Effector memory CD8-positive, alpha-beta T cell (primary cell): ENCODE results near the gene CYP11A1.
"Not testable (repeated sequence)": the region's sequence is repeated elsewhere in the genome, so short reads cannot be mapped to it uniquely, and the experiment has no call there.

ENCODE experiments used
- ATAC-seq: fragments of 150-1000 bp; cut with Tn5 transposase; replicated peaks from 2 replicates; pipeline ENCODE4 v1.10.0; 2021; ENCODE audit warnings: mild to moderate bottlenecking, moderate library complexity
- DNase-seq, 3 experiments: peaks; one replicate each; pipeline ENCODE4 v3.0.0; 2021
- H3K27ac Mint-ChIP-seq, 2 donors: one replicate each; pipeline ENCODE4 v1.8.0; 2022; ENCODE audit warnings: mild to moderate bottlenecking in 2 of 2, mixed read lengths in 2 of 2, moderate library complexity in 2 of 2
- H3K27me3 Mint-ChIP-seq, 2 donors: one replicate each; pipeline ENCODE4 v1.8.0; 2022; ENCODE audit warnings: mixed read lengths in 2 of 2
- H3K36me3 Mint-ChIP-seq: one replicate; pipeline ENCODE4 v1.8.0; 2022; ENCODE audit warnings: mild to moderate bottlenecking, moderate library complexity, mixed read lengths; ENCODE audit not compliant: insufficient read depth
- H3K4me1 Mint-ChIP-seq, 2 donors: one replicate each; pipeline ENCODE4 v1.8.0; 2022; ENCODE audit warnings: low read depth in 2 of 2, mixed read lengths in 2 of 2
- H3K4me3 Mint-ChIP-seq, 2 donors: one replicate each; pipeline ENCODE4 v1.8.0; 2022; ENCODE audit warnings: mild to moderate bottlenecking in 2 of 2, mixed read lengths in 2 of 2, moderate library complexity in 2 of 2
- H3K9me3 Mint-ChIP-seq, 2 donors: one replicate each; pipeline ENCODE4 v1.8.0; 2022; ENCODE audit warnings: mixed read lengths in 2 of 2

The CYP11A1 gene

DNA sequence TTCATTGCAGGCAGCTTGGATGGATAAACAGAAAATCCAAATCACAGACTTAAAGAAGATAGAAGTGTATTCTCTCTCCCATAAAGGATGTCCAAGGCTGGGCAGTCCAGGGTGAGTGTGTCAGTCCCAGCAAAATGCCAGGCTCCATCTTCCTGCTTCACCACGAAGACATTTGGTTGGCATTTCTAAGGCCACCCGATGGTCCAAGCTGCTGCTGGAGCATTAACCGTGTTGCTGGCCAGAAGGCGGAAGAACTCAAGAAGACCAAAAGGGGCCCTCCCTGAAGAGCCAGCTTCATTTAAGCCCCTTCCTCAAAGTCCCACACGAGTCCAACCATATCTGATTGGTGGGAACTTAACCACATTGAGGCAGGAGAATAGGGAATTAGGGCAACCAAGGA is 3.0 kb upstream of the CYP11A1 start:
- DNase-seq (no peak), ATAC-seq (no peak)
- H3K4me1 Mint-ChIP-seq = peaks cover 10 to 13% of the 10 kb centered on the region in 2 donors
- peaks cover 22 to 56% of the 10 kb centered on the region in 2 donors for H3K27me3 Mint-ChIP-seq
- peaks cover 9% of the 10 kb centered on the region for H3K36me3 Mint-ChIP-seq
- no peak overlapping the region for H3K27ac Mint-ChIP-seq
- H3K9me3 Mint-ChIP-seq = no peaks in the 10 kb centered on the region
- H3K4me3 Mint-ChIP-seq = no peak overlapping the region

GRCh38 chr15:74369756-74370155 is 2.3 kb upstream of the CYP11A1 start:
- no peaks in the 10 kb centered on the region for H3K9me3 Mint-ChIP-seq
- no peak overlapping the region for H3K4me3 Mint-ChIP-seq
- peaks cover 4 to 11% of the 10 kb centered on the region in 2 donors for H3K4me1 Mint-ChIP-seq
- no peak overlapping the region for H3K27ac Mint-ChIP-seq
- ATAC-seq (no peak), DNase-seq (no peak)
- peaks cover 27 to 64% of the 10 kb centered on the region in 2 donors for H3K27me3 Mint-ChIP-seq
- peaks cover 9% of the 10 kb centered on the region for H3K36me3 Mint-ChIP-seq

GRCh38 chr15:74369084-74369745 is 1.8 kb upstream of the CYP11A1 start:
- ATAC-seq (no peak), DNase-seq (no peak)
- Mint-ChIP-seq H3K4me3 (no peak overlapping the region), H3K4me1 (peaks cover 0 to 8% of the 10 kb centered on the region in 2 donors), H3K36me3 (peaks cover 7% of the 10 kb centered on the region), H3K27me3 (peaks cover 32 to 69% of the 10 kb centered on the region in 2 donors), H3K27ac (no peak overlapping the region), H3K9me3 (no peaks in the 10 kb centered on the region)

DNA sequence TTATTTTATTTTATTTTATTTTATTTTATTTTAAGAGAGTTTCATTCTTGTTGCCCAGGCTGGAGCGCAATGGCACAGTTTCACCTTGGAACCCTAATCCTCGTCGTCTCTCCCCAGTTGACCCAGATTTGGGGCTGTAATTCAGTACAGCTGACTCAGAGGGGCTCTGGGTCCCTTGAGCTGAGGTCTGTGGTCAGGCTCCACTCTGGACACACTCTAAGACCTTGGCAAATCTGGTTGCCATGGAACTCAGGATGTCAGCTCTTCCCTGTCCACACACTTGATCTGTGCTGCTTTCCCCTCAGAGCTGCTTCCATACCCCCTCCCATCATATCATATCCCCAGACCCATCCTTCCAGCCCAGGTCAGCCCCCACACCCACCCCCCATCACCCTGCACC is 675 bp upstream of the CYP11A1 start:
- no peak for DNase-seq
- Mint-ChIP-seq H3K36me3 (peaks cover 3% of the 10 kb centered on the region), H3K27me3 (peaks cover 32 to 71% of the 10 kb centered on the region in 2 donors), H3K4me1 (peaks cover 0 to 4% of the 10 kb centered on the region in 2 donors), H3K4me3 (no peak overlapping the region), H3K9me3 (no peaks in the 10 kb centered on the region), H3K27ac (no peak overlapping the region)
- no peak for ATAC-seq

DNA sequence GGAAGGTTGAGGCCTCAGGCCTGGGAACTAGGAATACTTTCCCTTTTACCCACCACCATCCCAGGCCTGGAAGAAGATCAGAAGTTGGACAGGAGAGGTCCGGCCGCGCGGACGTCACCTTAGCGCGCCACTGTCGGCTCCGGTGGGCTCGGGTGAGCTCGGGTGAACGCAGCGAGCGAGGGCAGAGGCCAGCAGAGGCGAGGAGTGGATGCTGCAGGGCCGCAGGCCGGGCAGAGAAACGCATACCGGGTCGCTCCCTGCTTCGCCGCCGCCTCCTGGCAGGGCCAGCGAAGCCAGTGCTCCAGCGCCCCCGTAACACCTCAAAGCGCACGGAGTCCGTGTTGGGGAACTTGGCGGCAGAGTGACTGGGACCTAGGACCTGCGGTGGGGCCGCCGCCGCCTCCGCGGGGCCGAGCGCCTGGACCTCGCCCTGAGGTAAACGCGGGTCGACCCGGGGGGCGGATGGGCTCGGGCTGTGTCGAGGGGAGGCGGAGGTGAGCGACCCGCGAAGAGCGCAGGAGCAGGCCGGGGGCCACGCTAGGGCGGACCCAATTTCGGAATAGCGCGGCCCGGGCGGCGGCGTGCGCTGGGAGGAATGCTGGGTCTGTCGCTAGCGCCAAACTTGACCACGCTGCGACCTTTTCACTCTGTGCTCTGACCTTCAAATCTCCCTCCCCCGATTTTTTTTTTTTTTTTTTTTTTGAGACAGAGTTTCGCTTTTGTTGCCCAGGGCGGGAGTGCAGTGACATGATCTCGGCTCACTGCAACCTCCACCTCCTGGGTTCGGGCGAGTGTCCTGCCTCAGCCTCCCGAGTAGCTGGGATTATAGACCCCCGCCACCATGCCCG is 1.6 kb downstream of the CYP11A1 start:
- peaks cover 32 to 63% of the 10 kb centered on the region in 2 donors for H3K27me3 Mint-ChIP-seq
- H3K9me3 Mint-ChIP-seq = no peaks in the 10 kb centered on the region
- DNase-seq = no peak
- H3K4me1 Mint-ChIP-seq = peaks cover 0 to 4% of the 10 kb centered on the region in 2 donors
- peak overlapping the region; percentile 69 to 77 for H3K4me3 Mint-ChIP-seq
- peak; percentile 51 for ATAC-seq
- no peak overlapping the region for H3K27ac Mint-ChIP-seq
- peaks cover 3% of the 10 kb centered on the region for H3K36me3 Mint-ChIP-seq

DNA sequence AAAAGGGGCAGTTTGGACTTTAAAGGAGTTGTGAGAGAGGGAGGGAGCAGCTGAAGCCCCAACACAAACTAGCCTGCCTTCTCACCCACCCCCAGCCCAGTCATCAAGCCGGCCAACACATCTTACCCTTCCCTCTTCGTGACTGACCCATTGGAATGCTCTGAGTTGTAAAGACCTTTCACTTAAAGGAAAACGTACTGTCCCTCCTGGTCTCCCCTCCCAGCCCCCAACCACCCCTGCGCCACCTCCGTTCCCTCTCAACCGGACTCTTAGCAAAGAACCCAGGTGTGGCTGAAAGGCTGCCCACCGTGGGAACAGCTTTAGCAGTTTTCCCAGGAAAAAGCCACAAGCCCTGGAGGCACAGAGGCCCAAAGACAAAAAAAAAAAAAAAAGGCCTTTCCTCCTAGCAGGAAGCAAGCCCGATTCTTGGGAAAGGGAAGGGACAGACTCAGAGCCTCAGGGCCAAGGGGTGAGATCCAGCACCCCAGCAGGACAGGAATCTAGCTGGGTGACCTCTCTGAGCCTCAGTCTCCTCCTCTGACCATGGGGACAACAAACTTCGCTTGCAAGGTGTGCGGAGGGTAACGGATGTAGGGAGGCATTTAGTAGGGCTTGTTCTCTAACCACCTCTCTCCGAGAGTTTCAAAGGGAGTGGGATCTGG is 2.4 kb downstream of the CYP11A1 start:
- H3K36me3 Mint-ChIP-seq = peaks cover 3% of the 10 kb centered on the region
- peaks cover 27 to 56% of the 10 kb centered on the region in 2 donors for H3K27me3 Mint-ChIP-seq
- H3K4me3 Mint-ChIP-seq = peak overlapping the region; percentile 69 to 77
- no peak overlapping the region for H3K27ac Mint-ChIP-seq
- peaks cover 0 to 4% of the 10 kb centered on the region in 2 donors for H3K4me1 Mint-ChIP-seq
- DNase-seq = no peak
- no peaks in the 10 kb centered on the region for H3K9me3 Mint-ChIP-seq
- no peak for ATAC-seq

- Mint-ChIP-seq H3K27me3 (peaks cover 12 to 30% of the 10 kb centered on the region in 2 donors), H3K27ac (no peak overlapping the region), H3K4me3 (no peak overlapping the region), H3K4me1 (peaks cover 0 to 4% of the 10 kb centered on the region in 2 donors), H3K9me3 (no peaks in the 10 kb centered on the region), H3K36me3 (peaks cover 3% of the 10 kb centered on the region)
- ATAC-seq (no peak), DNase-seq (no peak)
Measured at GRCh38 chr15:74362482-74362881, 5.0 kb downstream of the CYP11A1 start.

- not testable (repeated sequence) for ATAC-seq, H3K36me3 Mint-ChIP-seq, H3K27ac Mint-ChIP-seq, H3K9me3 Mint-ChIP-seq, DNase-seq, H3K4me3 Mint-ChIP-seq, H3K4me1 Mint-ChIP-seq
- peaks cover 13 to 19% of the 10 kb centered on the region in 2 donors for H3K27me3 Mint-ChIP-seq
Measured at GRCh38 chr15:74360855-74361254, 6.6 kb downstream of the CYP11A1 start.

DNA sequence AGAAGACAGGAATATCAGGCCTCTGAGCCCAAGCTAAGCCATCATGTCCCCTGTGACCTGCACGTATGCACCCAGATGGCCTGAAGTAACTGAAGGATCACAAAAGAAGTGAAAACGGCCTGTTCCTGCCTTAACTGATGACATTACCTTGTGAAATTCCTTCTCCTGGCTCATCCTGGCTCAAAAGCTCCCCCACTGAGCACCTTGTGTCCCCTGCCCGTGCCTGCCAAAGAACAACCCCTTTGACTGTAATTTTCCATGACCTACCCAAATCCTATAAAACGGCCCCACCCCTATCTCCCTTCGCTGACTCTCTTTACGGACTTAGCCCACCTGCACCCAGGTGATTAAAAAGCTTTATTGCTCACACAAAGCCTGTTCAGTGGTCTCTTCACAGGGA is 8.1 kb downstream of the CYP11A1 start:
- H3K27me3 Mint-ChIP-seq = peaks cover 17 to 19% of the 10 kb centered on the region in 2 donors
- not testable (repeated sequence) for H3K4me3 Mint-ChIP-seq, ATAC-seq, H3K9me3 Mint-ChIP-seq, H3K36me3 Mint-ChIP-seq, DNase-seq, H3K27ac Mint-ChIP-seq, H3K4me1 Mint-ChIP-seq

- not testable (repeated sequence) for H3K4me1 Mint-ChIP-seq, H3K4me3 Mint-ChIP-seq, H3K36me3 Mint-ChIP-seq
Measured at GRCh38 chr15:74357514-74357913, 9.9 kb downstream of the CYP11A1 start.

GRCh38 chr15:74356050-74356449 is 11.4 kb downstream of the CYP11A1 start:
- not testable (repeated sequence) for H3K4me3 Mint-ChIP-seq, H3K27ac Mint-ChIP-seq, H3K9me3 Mint-ChIP-seq, H3K4me1 Mint-ChIP-seq, ATAC-seq, DNase-seq, H3K36me3 Mint-ChIP-seq
- H3K27me3 Mint-ChIP-seq = peaks cover 23 to 24% of the 10 kb centered on the region in 2 donors

More at GRCh38 chr15:74357514-74357913, 9.9 kb downstream of the CYP11A1 start:
- peaks cover 19 to 23% of the 10 kb centered on the region in 2 donors for H3K27me3 Mint-ChIP-seq
- not testable (repeated sequence) for ATAC-seq, H3K27ac Mint-ChIP-seq, H3K9me3 Mint-ChIP-seq, DNase-seq

GRCh38 chr15:74353992-74354391 is 13.5 kb downstream of the CYP11A1 start:
- H3K9me3 Mint-ChIP-seq, H3K27ac Mint-ChIP-seq, H3K4me1 Mint-ChIP-seq, H3K4me3 Mint-ChIP-seq, H3K36me3 Mint-ChIP-seq, DNase-seq, ATAC-seq: not testable (repeated sequence)
- H3K27me3 Mint-ChIP-seq = peaks cover 23 to 28% of the 10 kb centered on the region in 2 donors

DNA sequence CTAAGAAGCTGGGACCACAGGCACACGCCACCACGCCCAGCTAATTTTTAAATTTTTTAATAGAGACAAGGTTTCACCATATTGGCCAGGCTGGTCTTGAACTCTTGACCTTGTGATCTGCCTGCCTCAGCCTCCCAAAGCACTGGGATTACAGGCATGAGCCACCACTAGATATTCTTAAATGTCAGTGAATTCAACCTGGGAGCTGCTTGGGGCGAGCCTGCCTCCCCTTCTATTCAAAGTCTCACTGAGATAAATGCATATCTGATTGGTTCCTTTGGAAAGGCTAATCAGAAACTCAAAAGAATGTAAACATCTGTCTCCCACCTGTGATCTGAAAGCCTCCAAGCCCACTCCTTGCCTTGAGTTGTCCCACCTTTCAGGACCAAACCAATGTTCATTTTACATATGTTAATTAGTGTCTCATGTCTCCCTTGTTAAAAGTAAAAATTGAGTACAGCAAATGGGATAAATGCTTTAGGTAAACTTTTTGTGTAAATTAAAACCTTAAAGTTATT is 15.0 kb downstream of the CYP11A1 start:
- Mint-ChIP-seq H3K27ac (no peak overlapping the region), H3K9me3 (no peaks in the 10 kb centered on the region), H3K4me1 (no peaks in the 10 kb centered on the region), H3K4me3 (no peak overlapping the region), H3K36me3 (no peaks in the 10 kb centered on the region), H3K27me3 (peaks cover 23 to 28% of the 10 kb centered on the region in 2 donors)
- DNase-seq = no peak
- ATAC-seq = no peak
